SK-N-MC (cell line): ENCODE results near the gene GPR62.

Experiments used
- EZH2 ChIP-seq: fragments of 200-600 bp; sonication (generic); IDR thresholded peaks from one replicate; pipeline ENCODE4 v1.6.1; 2017; ENCODE audit warnings: antibody characterized with exemption
- FOXP2 ChIP-seq: optimal IDR thresholded peaks from 2 replicates; pipeline ENCODE3; 2011; ENCODE audit warnings: mild to moderate bottlenecking, moderate library complexity; ENCODE audit not compliant: insufficient read depth; ENCODE audit errors: extremely low read length, control extremely low read depth
- POLR2AphosphoS5 ChIP-seq: IDR thresholded peaks from 2 replicates; pipeline ENCODE4 v1.6.1; 2012; ENCODE audit warnings: mild to moderate bottlenecking, low read depth, low read length, borderline replicate concordance

DNA sequence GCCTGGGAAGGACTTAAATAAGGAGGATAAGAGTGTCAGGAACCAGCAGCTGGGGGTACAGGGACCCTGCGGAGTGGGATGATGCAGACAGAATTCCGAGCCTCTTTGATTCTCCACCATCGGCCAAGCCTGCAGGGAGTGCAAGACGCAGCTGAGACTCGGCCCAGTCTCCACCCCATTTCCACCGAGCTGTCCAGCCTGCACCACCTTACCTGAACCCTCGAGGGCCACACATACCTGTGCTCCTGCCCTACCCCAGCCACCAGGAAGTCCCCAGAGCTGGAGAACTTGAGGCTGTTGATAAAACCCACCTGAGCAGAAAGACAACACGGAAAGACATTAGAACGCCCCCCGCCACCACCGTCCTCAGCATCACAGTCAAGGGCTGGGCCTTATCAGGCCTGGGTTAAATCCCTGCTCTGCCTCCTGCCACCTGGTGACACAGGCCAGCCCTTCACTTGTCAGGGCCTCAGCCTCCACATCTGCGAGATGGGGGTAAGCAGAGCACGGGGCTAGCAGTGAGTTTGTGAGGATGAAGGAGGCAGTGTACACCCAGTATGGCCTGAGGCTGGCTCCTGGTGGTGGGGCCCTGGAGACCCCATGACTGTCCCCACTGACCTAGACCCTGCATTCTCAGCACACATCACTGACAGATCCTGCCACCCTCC is 21.6 kb upstream of the GPR62 start:
- TF ChIP-seq POLR2AphosphoS5 (no peak), EZH2 (no peak), FOXP2 (no peak)
